Measurements from ENCODE around the gene NLRP9. TPM values are rescaled to one million over a fixed set of nuclear protein-coding genes. Genes with fewer than 3 reads are reported as not detected.

Gene NLRP9
- polyA plus RNA-seq, 4 donors = 0.04 to 0.10 TPM; not detected in 2

DNA sequence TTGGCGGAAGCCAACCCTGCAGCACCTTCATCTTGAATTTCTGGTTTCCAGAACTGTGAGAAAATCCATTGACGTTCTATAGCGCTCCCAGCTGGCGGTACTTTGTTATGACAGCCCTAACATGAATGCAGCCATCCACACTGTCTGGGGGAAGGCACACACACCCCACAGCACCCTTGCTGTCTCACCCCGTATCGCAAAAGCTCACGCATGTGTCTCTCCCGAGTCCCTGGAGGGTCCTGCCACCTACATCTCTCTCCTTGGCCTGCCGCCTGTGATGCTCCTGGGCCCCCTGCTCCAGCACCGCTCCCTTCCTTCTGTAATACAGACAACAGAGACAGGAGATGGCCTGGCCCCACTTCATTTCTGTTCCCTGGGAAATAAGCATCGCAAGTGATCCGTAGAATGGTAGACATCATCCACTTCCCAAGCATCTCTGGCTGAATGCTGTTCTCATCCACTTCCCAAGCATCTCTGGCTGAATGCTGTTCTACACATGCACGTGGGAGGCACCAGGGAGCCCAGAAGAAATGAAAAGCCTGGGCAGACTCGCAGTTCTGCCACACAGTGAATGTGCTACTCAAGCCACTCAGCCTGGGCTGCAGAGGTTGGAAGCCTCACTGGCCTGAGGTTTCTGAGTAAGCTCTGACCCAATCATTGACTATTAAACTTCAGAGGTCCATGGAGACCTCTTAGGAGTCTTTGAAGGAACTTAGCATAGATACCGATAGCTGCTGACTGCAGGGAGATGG lies 33.5 kb downstream of the NLRP9 start:
- DNase-seq (ENCODE audit: low read depth in 4 of 4, low spot score in 3 of 4) = no peak

DNA sequence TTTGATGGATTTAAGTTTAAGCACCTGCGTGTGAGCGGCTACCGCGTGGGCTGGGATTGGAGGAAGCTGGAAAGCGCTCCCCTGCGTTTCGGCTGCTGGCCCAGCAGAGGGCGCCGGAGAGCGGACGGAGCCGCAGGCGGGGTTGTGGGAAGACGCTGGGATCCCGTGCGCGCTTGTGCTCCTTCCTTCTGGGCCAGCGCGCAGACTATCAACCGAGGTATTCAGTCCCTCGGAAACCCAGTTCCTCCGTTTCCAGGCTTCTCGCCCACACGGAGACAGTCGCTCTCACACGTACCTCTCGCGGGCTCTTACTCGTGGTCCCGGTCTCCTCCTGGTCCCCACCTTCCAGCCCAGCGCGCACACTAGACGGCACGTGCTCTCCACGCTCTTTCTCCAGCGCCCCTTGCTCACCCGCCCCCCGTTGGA lies 34.4 kb downstream of the NLRP9 start:
- no peak for DNase-seq (ENCODE audit: low read depth in 4 of 4, low spot score in 3 of 4)

DNA sequence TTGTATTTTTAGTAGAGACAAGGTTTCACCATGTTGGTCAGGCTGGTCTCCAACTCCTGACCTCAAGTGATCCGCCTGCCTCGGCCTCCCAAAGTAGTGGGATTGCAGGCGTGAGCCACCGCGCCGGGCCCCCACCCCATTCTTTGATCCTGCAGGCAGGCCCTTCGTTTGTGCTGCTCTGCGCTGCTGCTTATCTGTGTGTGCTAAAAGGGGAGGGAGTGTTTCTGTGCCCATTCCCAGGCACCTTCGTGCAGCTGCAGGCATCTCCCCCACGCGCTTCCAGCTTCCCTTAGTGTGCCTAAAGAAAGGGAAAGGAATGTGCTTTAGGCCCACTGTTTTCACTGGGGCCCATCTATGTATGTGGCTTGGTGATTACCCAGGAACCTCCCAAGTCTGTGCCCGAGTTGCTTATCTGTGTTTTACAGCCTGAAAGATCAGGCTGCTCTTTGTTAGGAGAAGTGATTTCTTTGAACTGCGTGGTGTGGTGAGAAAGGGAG lies 36.0 kb downstream of the NLRP9 start:
- DNase-seq (ENCODE audit: low read depth in 4 of 4, low spot score in 3 of 4) = no peak

DNA sequence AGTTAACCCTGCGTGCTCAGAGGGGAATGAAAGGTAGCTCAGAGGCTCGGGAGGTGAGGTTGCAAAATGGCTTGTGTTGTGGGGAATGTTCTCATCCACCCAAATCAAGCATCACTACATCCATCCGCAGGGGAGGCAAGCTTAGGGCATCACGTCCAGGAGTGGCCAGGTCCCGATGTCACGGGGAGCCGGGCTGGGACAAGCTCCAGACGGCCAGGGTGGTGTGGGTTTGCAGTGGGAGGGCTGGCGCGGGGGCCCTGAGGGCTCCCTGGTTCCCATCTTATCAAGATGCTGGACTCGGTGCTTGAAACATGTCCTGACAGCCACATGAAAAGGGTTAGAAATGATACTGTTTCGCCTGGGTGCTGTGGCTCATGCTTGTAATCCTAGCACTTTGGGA lies 37.4 kb downstream of the NLRP9 start:
- DNase-seq (ENCODE audit: low read depth in 4 of 4, low spot score in 3 of 4) = no peak

DNA sequence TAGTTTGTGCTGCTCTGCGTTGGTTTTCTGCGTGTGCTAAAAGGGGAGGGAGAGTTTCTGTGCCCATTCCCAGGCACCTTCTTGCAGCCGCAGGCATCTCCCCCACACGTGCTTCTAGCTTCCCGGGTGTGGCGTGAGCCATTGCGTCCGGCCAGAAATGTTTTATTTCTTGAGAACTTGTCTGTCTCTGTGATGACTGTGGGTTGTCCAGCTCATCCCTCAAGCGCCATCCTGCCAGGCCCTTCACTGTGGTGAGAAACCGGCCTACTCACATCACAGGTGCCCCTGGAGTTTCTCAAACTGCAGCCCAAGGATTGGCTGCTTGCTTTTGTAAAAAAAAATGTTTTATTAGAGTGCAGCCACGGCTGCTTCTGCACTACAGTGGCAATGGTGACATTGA lies 39.0 kb downstream of the NLRP9 start:
- no peak for DNase-seq (ENCODE audit: low read depth in 4 of 4, low spot score in 3 of 4)

DNA sequence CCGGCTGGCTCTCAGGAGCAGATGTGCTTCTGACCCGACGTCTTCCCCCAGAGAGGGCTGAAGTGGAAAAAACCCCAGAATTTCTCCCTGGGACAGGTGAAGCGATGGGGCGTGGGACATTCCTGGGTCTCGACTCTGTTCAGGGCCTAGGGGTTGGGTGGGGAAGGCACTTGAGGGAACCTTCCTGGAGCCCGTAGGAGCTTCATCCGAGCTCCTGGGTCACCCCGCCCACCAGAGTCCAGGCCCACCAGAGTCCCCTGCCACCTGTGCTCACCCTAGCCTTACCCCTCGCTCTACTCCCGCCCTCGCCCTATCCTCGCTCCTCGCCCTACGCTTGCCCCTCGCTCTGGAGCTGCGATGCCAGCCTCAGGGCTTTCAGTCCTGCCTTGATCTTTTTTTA lies 39.9 kb downstream of the NLRP9 start:
- DNase-seq (ENCODE audit: low read depth in 4 of 4, low spot score in 3 of 4) = no peak

DNA sequence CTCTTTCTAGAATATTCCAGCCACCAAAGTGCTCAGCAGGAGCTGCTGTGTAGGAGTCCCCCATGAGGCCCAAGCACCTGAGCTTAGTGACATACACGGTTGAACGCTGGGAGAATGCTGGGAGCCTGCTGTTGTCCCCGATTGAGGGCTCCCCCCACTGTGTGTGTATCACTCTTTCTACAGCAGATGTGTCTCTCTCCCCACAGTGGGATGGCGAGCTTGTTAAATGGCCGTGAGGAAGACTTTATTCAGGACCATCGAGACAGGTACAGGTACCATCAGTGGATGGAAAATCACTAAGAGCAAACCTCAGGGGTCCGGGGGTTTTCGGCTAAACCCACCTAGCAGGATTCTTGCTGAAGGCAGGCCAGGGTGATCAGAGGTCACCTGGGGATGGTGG lies 40.5 kb downstream of the NLRP9 start:
- DNase-seq (ENCODE audit: low read depth in 4 of 4, low spot score in 3 of 4) = no peak

DNA sequence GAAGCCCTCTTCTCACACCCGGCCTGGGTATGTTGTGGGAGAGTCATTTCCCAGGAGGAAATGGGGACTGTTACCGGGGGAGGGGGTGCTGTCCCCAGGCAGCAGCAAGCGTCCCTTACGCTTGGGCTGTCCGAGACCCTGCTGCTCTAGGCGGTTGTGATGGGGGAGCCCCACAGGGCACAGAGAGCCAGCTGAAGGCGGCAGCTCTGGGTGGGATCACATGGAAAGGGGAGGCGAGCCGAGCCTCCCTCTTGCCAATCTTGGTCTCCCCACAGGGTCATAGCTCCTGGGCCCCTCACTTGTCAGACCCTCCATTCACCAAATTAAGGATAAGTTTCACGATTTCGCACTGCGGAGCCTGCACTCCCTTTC lies 41.1 kb downstream of the NLRP9 start:
- no peak for DNase-seq (ENCODE audit: low read depth in 4 of 4, low spot score in 3 of 4)

DNA sequence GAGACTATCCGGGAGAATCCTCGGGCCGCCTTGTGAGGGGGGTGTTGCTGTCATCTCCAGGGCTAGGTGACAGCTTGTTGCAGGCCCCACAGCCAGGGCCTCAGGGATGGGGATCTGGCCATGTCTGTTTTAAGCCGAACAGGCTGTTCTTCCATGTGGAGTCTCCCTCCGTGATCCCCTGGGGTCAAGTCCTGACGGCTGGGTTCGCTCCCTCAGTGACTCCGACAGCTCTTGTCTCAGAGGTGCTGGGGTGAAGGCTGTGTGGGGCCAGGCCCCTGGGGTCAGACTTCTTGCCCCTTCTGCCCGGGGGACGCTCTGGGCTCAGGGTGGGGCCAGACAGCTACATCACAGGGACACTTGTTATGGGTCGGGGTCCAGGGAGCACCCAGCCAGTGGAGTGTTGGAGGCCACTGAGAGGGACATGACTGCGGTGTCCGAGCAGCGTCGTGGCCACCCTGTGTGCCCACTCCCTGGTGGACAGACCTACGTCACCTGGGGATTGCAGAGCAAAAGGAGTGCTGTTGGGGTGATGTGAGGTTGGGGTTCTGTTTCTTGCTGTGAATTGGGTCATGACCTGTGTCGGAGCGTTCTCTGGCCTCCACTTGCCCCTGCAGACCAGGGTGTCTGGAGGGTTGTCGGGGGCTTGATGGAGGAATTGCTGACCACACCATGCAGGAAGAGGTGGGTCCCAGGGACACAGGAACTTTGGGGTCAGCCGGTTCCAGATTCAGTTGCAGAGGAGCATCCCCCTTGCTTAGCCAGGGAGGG lies 41.7 kb downstream of the NLRP9 start:
- DNase-seq (ENCODE audit: low read depth in 4 of 4, low spot score in 3 of 4) = no peak

DNA sequence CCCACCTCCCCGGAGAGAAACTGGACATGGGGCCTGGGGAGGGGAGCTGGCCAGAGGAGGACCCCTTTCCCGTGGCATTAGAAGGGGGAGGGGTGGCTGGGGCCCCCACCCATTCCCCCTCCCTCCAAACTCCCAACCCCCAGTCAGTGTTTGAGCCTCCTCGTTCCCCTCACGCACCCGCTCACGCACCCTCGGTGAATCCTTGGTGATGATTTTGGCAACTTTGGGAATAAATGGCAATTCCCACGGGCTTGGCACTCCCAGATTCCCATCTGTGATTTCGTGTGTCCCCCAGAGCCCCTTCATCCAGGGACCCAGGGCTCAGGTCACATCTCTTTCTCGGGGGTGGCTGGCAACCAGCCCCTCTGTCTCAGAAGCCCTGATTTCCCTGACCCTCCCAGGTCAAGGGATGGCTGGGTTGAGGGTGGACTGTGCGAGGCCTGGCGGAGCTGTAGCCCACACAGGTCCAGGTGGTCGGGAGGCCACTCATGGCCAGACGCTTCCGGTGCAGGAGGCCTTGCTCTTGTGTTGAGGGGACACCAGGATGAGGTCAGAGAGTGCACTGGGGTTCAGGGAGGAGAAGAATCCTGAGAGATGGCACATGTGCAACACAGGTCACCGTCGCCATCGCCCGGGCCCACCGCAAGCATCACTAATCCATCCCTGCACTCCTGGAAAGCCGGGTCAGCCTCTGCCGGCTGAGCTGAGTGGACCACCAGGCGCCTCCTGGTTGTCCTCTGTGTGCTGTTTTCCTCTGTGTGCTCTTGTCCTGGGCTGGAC lies 42.5 kb downstream of the NLRP9 start:
- DNase-seq (ENCODE audit: low read depth in 4 of 4, low spot score in 3 of 4) = no peak

DNA sequence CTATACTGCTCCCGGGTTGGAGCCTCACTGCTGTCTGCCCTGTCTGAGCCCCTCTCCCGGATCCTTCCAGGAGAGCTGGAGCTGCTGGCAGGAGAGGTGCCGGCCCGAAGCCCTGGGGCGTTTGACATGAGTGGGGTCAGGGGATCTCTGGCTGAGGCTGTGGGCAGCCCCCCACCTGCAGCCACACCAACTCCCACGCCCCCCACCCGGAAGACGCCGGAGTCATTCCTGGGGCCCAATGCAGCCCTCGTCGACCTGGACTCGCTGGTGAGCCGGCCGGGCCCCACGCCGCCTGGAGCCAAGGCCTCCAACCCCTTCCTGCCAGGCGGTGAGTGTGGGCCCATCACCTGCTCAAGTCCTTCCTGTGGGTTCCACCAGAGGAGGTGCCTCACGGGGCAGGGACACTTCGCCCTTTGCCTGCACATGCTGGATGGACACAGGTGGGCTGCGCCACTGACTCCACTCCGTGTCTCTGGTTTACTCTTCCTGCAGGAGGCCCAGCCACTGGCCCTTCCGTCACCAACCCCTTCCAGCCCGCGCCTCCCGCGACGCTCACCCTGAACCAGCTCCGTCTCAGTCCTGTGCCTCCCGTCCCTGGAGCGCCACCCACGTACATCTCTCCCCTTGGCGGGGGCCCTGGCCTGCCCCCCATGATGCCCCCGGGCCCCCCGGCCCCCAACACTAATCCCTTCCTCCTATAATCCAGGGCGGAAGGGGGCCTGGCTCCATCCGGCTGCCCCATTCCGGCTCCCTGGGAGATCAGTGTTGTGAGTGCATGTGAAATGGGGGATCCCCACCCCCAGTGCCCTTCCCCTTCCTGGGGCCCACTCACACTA lies 43.3 kb downstream of the NLRP9 start:
- no peak for DNase-seq (ENCODE audit: low read depth in 4 of 4, low spot score in 3 of 4)

DNA sequence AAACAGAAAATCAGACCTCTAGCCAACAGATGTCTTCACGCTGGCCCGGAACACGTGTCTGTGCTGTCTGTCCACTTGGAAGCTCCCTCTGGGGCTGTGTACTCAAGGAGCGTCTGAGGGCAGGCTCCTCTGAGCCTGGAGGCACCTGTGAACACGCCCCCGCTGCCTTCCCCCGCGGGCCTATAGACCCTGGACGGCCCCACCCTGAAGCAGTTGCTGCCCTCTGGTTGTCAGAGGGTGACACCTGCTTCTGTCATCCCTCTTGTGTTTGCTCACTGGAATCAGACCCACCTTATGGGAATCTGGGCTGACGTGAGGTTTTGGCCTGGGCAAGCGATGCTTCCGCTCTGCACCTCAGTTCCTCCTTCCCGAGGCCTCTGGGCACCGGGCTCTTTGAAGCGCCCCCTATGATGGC lies 44.0 kb downstream of the NLRP9 start:
- DNase-seq (ENCODE audit: low read depth in 4 of 4, low spot score in 3 of 4) = no peak

DNA sequence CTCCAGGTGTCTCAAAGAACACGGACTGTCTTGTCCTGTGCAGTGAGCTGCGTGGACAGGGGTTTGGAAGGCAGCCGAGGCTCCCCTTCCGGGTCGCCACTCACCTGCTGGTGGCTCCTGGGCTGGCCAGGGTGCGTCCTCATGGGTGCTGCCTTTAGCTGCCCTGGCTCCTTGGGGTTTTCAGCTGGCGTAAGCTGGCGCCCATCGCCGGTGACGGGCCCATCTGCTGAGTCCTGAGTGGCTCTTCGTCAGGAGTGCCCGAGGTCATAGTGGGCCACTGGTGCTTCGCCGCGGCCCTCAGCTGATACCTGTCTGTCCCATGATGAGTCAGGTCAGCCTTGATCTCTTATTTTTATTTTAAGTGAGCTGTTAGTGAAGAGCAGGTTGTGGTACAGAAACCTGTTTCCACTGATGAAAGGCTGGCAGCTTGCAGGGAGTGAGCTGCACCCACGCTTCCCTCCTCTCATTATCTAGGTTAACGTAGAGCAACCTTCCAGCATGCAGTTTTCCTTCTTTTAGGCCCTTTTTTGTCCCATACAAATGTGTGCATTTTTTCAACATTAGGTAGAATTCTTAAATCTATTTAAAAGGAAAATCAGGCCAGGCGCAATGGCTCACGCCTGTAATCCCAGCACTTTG lies 44.7 kb downstream of the NLRP9 start:
- no peak for DNase-seq (ENCODE audit: low read depth in 4 of 4, low spot score in 3 of 4)

DNA sequence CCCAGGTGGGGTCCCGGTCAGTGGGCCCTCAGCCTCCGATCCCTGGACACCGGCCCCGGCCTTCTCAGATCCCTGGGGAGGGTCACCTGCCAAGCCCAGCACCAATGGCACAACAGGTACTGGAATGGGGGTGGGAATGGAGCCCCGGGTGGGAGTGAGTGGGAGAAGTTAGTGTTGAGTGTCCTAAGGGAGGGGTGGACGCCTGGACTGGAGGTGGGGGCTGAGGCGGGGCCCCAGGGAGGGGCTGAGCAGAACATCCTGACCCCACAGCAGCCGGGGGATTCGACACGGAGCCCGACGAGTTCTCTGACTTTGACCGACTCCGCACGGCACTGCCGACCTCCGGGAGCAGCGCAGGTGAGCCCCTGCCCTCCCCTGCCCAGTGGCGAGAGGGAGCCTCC lies 45.5 kb downstream of the NLRP9 start:
- DNase-seq (ENCODE audit: low read depth in 4 of 4, low spot score in 3 of 4) = no peak

DNA sequence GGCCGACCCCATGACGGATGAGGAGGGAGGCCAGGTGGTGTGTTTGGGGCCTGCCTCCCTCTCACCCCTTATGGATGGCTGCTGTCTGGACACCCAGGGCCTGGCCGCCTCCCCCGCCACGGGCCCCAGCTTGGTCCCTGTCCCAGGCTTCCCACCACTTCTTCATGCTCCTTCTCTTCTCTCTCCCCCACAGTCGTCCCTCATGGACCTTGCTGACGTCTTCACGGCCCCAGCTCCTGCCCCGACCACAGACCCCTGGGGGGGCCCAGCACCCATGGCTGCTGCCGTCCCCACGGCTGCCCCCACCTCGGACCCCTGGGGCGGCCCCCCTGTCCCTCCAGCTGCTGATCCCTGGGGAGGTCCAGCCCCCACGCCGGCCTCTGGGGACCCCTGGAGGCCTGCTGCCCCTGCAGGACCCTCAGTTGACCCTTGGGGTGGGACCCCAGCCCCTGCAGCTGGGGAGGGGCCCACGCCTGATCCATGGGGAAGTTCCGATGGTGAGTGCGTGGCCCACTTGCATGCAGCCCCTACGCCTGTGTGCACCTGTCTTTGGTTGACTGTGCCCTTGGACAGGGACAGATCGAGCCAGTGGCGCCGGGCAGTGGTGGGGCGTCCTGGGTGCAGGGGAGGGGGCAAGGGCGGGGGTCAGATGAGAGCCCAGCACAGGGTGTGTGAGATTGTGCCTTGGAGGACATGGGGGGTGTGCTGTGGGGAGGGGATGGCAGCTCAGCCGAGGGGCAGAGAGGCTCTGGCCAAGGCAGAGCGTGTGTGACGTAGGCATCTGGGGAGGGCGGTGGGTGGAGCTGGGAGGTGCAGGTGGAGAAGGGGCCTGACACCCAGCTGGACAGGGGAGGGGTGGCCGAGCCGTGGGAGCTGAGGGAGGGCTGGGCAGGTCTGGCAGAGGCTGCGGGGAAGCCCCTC lies 46.4 kb downstream of the NLRP9 start:
- DNase-seq (ENCODE audit: low read depth in 4 of 4, low spot score in 3 of 4) = no peak

DNA sequence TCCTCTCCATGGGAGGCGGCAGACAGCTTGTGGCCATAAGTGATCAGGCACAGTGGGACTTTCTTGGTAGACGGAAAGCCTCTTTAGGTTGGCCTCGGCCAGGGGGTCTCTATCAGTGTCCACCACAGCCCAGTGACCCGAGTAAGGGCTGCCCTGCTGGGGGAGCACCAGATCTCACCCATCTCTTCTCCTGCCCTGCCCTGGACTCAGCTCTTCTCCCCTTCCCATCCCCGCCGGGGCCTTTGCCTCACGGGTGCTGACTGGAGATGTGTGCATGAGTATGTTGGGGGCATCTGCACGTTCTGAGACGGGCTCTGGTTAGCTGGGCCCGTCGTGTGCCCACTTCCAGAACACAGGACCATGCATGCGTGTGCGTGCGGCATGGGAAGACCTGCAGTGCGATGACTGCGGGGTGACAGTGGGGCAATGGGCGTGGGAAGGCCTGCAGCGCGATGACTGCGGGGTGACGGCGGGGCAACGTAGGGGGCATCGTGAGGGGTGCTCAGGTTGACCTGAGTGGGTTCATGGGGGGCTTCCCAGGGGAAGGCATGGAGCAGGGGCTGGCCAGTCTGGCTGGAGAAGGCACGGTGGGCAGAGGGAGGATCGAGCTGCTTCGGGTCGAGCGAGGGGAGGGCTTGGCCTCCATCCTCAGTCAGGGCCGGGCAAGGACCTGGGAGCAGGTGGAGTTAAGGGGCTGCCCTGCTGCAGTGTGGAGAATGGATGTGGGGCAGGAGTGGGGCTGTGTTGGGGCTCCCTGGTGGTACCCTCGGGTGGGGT lies 47.2 kb downstream of the NLRP9 start:
- no peak for DNase-seq (ENCODE audit: low read depth in 4 of 4, low spot score in 3 of 4)

DNA sequence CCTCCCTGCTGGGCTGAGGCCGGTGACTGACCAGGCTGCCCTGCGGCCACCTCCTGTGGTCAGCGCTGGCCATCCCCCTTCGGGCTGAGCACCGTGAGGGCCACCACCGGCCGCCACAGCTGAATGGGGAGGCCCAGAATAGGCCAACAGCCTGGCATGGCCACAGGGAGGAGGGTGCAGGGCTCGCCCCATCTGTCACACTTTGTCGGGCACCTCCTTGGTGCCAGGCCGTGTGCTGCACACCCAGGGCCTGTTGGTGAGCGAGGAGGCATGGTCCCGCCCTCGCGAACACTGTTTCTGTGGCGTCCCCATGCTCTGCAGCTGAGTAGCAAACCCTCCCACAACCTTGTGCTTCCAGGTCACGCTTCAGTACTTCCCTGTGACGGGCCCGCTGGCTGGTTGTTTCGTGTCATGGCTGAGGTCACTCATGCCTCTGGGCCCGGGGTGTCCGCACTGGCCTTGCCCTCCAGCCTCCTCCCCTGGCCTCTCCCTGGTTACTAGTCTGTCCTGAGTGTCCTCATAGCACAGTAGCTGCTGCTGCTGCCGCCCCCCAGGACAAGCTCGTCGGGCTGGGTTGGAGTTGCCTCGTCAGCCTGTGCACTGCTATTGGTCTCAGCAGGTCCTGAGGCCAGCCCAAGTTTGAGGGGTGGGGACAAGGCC lies 48.0 kb downstream of the NLRP9 start:
- DNase-seq (ENCODE audit: low read depth in 4 of 4, low spot score in 3 of 4) = no peak
